ENCODE results near the gene USP48. TPM values are rescaled to one million over a fixed set of nuclear protein-coding genes. Genes with fewer than 3 reads are reported as not detected.
"Not testable (repeated sequence)": the region's sequence is repeated elsewhere in the genome, so short reads cannot be mapped to it uniquely, and the experiment has no call there.

USP48 gene
- total RNA-seq, 1 donor from 2014 or later: 70.4 TPM

GRCh38 chr1:21774835-21775549 lies 8.0 kb downstream of the USP48 start:
- DNase-seq (ENCODE audit: low read depth, low spot score): no peak

- DNase-seq (ENCODE audit: low read depth, low spot score): no peak
These were observed 9.4 kb downstream of the USP48 start for GRCh38 chr1:21773585-21773984.

- DNase-seq (ENCODE audit: low read depth, low spot score): not testable (repeated sequence)
These were observed 11.3 kb downstream of the USP48 start for GRCh38 chr1:21771672-21772071.

- DNase-seq (ENCODE audit: low read depth, low spot score): not testable (repeated sequence)
These were observed 12.3 kb downstream of the USP48 start for GRCh38 chr1:21770602-21771001.

DNA sequence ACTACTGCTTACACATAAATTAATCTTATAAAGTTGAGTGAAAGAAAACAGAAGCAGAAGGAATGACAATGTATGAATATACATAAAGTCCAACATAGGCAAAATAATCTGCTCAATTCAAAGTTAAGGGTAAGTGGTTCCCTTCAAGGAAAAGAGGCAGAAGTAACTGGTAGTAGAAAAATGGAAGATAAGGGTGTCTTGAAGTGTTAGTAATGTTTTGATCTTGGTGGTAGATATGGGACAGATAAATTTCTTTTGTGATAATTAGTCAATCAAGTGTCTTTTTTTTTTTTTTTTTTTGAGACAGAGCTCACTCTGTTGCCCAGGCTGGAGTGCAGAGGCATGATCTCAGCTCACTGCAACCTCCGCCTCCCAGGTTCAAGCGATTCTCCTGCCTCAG lies 12.7 kb downstream of the USP48 start:
- DNase-seq (ENCODE audit: low read depth, low spot score): no peak

DNA sequence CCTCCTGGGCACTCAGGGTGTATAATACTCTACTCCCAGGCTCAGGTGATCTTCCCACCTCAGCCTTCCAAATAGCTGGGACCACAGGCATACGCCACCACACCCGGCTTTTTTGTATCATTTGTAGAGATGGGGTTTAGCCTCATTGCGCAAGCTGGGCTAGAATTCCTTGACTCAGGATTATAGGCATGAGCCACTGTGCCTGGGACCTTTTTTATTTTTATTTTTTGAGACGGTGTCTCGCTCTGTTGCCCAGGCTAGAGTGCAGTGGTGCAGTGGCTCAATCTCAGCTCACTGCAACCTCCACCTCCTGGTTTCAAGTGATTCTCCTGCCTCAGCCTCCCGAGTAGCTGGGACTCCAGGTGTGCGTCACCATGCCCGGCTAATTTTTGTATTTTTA lies 15.8 kb downstream of the USP48 start:
- not testable (repeated sequence) for DNase-seq (ENCODE audit: low read depth, low spot score)

DNA sequence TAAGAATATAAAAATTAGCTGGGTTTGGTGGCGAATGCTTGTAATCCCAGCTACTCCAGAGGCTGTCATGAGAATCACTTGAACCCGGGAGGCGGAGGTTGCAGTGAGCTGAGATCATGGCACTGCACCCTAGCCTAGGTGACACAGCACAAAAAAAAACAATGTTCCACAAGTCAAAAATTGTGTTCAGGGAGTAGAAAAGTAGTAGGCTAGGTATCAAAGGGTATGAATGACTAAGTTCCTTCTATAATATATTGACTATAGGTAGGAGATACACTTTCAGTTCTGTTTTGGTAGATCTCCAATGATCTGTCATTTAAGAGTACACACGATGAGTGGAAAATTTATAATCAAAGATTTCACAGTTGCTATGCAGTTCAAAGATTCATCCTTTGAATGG lies 16.7 kb downstream of the USP48 start:
- no peak for DNase-seq (ENCODE audit: low read depth, low spot score)

DNA sequence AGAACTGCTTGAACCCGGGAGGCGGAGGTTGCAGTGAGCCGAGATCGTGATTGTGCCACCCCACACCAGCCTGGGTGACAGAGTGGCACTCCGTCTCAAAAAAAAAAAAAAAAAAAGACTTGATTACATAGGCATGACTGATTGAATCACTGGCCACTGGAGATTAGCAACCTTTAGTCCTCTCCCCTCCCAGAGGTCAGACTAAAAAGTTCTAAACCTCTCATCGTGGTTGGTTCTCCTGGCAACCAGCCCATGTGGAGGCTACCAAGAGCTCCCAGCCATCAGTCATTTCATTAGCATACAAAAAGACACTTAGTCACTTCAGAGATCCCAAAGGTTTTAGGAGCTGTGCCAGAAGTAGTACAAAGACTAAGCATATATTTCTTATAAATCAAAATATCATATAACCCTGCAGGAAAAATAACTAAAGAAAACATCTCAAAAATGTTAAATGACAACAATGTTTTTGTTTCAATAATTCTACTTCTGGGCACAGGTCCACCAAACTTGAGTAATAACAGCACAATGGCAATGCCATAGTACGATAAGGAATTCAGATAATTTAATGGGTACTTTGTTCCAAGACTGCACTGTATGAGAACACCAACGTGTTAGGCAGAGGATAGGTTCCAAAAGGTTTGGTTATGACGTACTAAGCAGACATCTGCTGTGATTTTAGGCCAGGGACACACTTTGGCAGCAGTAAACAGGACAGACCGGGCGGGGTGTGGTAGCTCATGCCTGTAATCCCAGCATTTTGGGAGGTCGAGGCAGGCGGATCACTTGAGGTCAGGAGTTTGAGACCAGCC lies 18.1 kb downstream of the USP48 start:
- DNase-seq (ENCODE audit: low read depth, low spot score): peak; percentile 93

DNA sequence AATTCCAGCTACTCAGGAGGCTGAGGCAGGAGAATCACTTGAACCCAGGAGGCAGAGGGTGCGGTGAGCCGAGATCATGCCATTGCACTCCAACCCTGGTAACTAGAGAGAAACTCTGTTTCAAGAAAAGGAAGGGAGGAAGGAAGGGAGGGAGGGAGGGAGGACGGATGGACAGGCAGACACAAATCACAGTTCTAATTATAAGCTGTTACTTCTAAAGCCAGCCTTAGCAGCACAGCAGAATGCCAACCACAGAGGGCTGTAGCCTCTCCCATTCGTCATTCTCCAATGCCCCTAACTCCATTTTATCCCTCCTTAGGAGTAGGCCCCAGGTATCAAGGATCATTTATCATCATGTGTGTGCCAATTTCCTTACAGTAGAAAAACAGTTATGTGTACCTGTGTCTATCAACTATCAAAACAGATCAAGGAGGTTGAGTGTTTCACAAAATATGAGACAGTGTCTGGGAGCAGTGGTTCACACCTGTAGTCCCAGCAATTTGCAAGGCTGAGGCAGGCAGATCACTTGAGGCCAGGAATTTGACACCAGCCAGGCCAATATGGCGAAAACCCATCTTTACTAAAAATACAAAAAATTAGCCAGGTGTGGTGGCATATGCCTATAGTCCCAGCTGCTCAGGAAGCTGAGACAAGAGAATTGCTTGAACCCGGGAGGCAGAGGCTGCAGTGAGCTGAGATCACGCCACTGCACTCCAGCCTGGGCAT lies 19.1 kb downstream of the USP48 start:
- DNase-seq (ENCODE audit: low read depth, low spot score): no peak

- no peak for DNase-seq (ENCODE audit: low read depth, low spot score)
These were observed 19.7 kb downstream of the USP48 start for GRCh38 chr1:21763236-21763635.

DNA sequence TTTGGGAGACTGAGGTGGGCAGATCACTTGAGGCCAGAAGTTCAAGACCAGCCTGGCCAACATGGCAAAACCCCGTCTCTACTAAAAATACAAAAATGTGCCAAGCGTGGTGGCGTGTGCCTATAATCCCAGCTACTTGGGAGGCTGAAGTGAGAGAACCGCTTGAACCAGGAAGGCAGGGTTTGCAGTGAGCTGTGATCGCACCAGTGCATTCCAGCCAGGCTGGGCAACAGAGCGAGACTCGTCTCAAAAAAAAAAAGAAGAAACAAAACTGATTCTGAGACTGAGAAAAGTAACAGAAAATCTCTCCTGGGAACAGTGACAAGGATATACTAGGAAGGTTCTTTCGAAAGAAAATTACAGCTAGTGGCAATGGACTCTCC lies 20.9 kb downstream of the USP48 start:
- DNase-seq (ENCODE audit: low read depth, low spot score): no peak

DNA sequence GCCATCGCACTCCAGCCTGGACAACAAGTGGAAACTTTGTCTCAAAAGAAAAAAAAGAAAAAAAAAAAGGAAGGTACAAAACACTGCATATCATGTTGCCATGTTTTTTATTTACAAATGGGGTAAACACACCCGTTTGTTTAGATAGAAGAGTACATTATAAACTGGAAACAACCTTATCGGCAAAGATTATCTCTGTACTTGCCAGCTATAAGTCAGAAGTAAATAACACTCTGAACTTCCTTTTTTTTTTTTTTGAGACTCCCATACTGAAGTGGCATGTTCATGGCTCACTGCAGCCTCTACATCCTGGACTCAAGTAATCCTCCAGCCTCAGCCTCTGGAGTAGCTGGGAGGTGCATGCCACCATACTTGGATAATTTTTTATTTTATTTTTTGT lies 21.9 kb downstream of the USP48 start:
- no peak for DNase-seq (ENCODE audit: low read depth, low spot score)

GRCh38 chr1:21759818-21760217 lies 23.1 kb downstream of the USP48 start:
- DNase-seq (ENCODE audit: low read depth, low spot score): no peak

- no peak for DNase-seq (ENCODE audit: low read depth, low spot score)
These were observed 23.8 kb downstream of the USP48 start for GRCh38 chr1:21759182-21759581.

- DNase-seq (ENCODE audit: low read depth, low spot score): no peak
These were observed 24.3 kb downstream of the USP48 start for GRCh38 chr1:21758614-21759013.

DNA sequence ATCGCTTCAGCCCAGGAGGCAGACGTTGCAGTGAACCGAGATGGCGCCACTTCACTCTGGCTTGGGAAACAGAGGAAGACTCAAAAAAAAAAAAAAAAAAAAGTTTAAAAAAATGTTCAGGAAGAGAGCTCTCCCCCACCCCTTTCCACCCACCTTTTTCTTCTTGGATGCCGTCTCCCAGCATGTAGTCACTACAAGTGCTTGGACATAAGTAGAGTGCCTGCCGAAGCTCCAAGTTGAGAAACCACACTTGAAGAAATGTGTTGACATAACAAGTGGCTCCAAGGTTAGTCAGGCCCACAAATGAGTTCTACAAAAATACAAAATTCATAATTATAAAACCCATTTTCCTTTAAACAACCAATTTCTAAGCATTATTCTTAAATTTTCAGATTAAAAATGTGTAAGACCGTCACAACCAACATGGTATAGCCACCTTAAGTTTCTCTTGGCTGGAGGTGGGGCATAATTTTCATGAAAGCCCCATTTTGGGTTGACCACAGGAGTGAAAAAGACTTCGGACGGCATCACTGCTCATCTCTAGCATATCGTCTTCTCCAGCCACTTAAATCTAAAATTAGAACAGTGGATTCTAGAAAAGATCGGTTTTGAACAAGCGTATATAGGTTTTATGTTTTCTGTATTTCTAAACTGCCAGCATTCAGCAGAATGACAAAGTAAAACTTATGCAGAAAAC lies 26.4 kb downstream of the USP48 start:
- no peak for DNase-seq (ENCODE audit: low read depth, low spot score)

DNA sequence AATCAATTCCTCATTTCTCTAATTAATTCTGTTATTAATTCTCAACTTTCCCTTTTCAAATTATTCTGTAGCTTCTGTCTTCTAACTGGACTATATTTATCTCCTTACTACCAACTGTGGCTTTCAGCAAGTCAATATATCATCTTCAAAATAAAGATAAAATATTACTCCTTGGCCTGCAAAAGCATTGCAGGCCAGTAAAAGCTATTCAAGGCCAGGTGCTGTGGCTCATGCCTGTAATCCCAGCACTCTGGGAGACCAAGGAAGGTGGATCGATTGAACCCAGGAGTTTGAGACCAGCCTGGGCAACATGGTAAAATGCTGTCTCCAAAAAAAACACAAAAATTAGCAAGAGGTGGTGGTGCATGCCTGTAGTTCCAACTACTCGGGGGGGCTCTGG lies 27.9 kb downstream of the USP48 start:
- no peak for DNase-seq (ENCODE audit: low read depth, low spot score)

DNA sequence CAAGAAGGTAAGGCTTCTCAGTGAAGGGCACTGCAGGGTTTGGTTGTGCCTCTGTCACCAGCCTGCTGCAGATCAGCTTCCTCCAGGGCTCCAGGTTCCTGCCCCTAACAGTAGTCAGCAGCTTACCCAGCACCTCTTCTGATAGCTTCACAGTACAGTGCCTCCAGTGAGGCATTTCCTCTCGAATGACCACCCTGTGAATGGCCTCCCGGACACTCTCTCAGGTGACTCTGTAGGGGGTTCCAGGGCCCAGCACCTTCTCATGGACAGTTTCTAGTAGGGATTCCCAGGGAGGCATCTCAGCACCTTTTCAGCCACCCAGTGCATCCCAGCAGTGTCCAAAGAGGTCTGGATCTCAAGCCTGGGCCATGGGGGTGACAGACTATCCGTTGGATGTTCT lies 28.4 kb downstream of the USP48 start:
- DNase-seq (ENCODE audit: low read depth, low spot score): no peak

DNA sequence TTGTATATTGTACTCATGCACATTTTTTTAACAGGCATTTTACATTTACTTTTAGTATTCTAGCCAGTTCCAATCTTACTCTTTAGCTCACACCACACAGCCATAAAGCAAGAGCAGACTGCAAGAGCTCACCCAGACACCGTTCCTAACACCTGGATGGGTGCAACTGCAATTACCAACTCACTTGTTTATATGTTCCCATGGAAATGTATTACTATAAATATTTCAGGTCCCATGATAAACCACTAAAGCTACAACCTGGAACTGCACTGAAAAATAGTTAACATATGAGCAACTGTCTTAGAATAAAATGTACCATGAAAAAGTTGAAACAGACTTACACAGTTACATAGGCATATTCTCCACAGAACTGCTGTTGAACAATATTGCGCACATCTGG lies 30.8 kb downstream of the USP48 start:
- DNase-seq (ENCODE audit: low read depth, low spot score): no peak

GRCh38 chr1:21751281-21751680 lies 31.7 kb downstream of the USP48 start:
- no peak for DNase-seq (ENCODE audit: low read depth, low spot score)

DNA sequence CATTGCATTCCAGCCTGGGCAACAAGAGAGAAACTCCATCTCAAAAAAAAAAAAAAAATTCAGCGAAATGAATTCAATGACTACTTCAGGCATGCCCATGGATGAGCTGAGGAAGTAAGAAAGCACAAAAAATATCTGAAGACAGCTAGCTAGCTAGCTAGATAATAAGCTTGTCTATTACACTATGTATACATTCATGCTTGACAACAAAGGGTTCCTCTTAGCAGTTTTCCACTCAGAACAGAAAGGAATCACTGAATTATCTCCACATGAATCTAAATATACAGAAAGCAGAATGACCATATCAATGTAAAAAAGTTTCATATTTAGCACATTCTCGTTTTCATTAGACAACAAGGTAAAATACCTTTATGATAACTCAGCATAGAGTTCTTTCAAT lies 32.1 kb downstream of the USP48 start:
- DNase-seq (ENCODE audit: low read depth, low spot score): no peak

Data from pulmonary artery endothelial cell (primary cell).